HG02588 (cell line): Measurements from ENCODE around the gene TIGD2.

ENCODE experiments used
- ATAC-seq: cut with Tn5 transposase; IDR thresholded peaks from one replicate; pipeline ENCODE4 v1.9.1; 2021; ENCODE audit warnings: mild to moderate bottlenecking, moderate library complexity; ENCODE audit not compliant: unreplicated experiment

Gene TIGD2

DNA sequence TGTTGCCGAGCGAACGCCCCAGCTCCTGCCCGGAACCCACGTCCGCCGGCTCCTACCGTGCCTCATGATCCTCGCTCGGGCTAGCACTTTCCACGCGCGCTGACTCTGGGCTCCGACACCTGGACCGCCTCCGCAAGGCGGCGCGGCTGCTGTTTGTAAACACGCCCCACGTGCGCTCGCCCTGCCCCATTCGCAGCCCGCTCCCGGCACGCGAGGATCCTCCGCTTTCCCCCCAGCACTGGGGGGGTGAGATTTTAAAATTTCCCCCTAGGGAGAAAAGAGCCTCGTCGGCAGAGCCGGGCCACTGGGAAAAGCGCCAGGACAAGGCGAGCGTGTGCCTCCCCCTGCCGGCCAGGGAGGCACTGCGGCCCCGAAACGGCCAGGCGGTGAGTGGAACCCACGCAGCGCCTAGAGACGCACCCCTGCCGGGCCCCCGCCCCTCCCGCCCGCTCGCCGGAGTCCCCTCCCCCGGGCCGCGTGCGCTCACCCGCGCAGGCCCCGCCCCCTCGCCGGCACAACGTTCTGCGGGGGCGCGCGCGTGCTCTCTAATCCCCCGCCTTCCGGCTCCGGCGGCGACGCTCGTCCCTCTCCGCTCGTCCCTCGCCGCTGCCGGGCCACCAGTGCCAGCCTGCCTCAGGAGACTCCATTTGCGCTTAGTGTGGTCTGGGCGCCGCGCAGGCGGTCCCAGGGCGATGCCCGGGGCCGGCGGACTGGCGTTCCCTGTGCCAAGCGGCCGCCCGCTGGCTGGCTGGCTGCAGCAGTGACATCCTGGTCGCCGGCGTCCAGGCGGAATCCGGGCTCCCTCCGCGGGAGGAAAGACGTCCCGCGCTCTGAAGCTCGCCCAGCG, at the start of gene TIGD2:
TIGD2 (plus strand) TSS at position 548 of the 847 bp plus-strand sequence. CDS start 1,442 bp downstream, outside the sequence.
- peak; percentile 92 for ATAC-seq

DNA sequence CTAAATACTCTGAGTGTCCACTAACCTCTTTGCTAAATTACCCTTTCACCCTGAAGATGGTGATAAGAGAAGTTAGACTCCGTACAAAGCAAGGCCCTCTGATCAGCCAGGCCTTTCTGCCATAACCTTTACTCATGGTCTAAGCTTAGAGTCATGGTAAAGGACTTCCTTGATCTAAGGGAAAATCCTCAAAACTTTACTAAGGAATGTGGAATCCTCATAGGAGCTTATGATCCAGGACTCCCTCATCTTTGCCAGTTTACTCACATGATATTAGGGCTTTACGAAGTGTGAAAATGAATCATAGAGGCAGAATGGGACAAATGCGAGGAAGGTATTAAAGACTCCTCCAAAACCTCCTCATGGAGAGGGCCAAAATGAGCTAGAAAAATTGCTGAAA, 46.5 kb upstream of the TIGD2 start:
- no peak for ATAC-seq

DNA sequence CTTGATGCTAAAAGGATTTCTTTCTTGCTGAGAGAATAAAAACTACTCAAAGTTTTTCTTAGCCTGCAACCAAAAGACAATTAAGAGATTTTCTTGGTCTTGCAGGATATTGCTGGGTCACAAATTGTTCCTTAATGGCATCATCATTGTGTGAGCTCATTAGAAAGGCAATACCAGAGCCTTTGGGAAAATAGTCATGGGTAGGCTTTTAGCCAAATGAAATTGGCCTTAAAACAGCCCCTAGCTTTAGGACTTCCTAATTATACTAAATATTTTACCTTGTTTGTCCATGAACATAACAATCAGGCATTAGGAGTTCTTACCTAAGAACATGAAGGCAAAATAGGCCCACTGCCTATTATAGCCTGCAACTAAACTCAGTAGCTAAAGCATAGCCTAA, 43.9 kb upstream of the TIGD2 start:
- ATAC-seq = no peak

DNA sequence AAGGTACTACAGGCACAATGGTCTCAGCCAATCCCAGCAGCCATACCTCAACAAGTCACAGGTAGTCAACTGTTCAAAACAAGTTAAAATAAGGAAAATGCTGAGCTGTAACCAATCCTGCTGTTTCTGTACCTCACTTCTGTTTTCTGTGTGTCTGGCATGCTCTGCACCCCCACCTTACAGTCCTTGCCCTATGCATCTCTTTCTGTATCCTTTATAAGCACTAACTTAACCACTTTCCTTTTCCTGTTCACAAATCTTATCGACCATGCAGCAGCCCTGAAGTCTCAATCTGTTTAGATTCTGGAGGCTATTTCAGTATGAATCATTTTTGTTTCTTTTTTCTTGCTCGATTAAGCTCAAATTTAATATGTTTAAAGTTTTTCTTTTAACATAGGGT, 41.9 kb upstream of the TIGD2 start:
- ATAC-seq = peak; percentile 43

DNA sequence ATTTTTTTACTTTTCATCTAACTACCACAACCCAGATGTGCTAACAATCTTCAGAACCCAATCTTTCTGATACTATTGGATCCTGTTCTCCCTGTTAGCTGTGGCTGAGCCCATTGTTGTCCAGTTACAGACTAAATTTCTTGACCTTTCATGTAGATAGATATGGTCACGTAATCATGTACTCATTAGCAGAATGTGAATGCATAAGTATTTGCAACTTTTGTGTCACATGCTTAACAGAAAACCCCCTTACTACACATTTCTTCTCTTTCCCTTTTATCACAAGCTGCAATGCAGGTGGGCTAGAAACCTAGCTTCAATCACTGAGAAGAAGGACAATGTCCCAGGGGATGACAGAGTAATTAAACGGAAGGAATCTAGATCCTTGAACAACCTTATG, 41.3 kb upstream of the TIGD2 start:
- peak; percentile 53 for ATAC-seq

DNA sequence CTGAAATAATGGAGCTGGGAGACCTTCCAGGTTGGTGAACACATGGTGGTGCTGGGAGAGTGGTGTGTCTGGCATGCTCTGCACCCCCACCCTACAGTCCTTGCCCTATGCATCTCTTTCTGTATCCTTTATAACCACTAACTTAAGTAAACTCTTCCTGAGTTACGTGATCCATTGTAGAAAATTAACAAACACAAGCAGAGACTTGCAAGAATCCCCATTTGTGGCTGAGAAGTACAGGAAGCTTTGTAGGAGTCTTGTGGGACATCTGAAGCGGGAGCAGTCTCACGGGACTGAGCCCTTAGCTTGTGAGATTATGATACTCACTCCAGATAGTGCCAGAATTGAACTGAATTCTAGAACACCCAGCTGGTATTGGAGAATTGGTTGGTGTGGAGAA, 40.0 kb upstream of the TIGD2 start:
- no peak for ATAC-seq

DNA sequence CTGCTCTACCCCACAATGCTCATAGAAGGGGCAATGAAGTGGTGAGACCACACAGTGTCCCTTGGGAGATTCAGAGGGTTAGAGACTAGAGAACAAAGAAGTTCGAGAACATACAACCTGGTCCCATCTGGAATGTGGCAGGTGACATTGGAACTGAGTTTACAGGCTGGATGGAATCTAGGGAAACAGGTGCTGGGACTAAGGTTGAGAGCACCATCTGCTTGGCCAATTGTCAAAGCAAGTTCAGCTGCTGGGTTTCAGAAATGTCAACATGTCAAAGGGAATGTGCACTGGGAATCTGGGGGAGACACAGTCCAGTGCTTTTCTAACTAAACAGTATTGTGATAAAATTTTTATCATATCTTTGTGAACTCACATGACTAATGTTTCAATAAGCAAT, 38.4 kb upstream of the TIGD2 start:
- no peak for ATAC-seq

DNA sequence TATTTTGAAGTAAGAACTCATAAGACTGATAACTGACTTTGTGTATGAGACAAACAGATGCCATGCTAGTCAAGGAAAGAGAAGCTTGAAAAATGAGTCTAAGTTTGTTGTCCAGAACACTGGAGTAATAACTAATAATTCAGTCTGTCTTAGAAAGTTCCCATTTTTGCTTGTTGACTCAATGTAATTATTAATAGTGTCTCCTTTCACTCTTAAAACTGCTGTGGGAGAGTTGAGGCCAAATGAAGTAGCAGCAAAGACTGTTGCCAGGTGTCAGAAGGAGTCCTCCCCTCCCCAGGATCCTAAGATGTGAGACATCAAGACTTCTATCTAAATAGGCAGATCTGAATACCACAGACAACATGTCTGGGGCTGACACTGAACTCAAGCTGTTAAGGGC, 33.6 kb upstream of the TIGD2 start:
- ATAC-seq = no peak

DNA sequence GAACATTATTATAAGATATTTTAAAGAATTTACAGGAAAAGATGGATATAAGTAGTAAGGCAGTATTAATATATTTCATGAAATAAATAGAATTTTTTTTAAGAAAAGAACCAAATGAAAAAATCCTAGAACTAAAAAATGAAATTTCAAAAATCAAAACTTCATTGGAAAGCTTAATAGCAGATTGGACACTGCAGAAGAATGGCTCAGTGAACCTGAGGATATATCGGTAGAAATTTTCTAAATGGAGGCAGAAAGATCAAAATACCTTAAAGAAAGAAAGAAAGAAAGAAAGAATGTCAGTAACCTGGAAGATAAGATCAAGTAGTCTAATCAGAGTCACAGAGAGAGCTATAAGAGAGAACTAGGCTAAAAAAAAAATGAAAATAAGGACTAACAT, 33.0 kb upstream of the TIGD2 start:
- no peak for ATAC-seq

DNA sequence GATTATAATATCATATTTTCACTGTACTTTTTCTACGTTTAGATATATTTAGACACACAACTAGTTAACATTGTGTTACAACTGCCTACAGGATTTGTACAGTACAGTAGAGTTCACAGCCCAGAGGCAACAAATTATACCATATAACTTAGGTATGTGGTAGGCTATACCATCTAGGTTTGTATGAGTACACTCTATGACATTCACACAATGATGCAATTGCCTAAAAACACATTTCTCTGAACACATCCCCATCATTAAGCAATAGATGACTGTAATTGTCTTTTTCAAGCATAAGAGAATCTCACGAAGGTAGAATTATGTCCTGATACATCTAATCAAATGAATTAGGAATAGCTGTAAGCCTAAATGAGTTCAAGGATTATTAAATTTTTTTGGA, 12.3 kb upstream of the TIGD2 start:
- ATAC-seq = no peak

DNA sequence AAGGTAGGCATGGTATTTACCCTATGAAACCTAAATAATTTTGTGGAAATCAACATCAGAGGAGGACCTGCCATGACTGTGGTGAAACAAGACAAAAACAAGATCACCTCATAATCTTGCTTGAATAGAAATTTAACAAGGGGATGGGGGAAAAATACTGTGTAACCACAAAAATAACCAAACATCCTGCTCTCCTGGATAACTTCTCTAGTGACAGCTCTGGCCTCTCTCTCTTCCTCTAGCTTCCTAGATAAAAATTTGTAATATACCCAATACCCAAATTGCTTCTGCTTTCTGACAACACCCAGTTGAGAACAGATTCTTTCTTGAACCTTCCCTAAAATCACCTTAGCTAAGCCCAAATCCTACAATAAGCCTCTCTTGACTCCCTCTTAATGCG, 11.9 kb upstream of the TIGD2 start:
- no peak for ATAC-seq

DNA sequence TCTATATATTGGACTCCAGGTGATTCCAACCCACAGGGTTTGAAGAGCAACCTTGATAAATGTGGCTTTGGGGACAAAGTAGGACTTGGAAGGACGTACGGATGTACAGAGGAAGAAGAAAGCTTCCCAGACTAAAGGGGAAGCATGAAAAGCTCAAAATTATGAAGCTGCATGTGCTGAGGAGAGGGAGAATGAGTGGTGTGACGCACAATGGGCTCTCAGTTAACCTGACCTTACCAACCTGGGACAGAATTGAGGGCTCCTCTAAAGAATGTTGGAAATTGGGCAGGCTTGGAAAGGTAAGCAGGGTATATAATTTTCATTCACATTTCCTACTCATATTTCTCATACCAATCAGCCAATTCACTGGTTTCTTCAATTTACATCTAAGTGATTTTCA, 10.5 kb upstream of the TIGD2 start:
- ATAC-seq = peak; percentile 7

DNA sequence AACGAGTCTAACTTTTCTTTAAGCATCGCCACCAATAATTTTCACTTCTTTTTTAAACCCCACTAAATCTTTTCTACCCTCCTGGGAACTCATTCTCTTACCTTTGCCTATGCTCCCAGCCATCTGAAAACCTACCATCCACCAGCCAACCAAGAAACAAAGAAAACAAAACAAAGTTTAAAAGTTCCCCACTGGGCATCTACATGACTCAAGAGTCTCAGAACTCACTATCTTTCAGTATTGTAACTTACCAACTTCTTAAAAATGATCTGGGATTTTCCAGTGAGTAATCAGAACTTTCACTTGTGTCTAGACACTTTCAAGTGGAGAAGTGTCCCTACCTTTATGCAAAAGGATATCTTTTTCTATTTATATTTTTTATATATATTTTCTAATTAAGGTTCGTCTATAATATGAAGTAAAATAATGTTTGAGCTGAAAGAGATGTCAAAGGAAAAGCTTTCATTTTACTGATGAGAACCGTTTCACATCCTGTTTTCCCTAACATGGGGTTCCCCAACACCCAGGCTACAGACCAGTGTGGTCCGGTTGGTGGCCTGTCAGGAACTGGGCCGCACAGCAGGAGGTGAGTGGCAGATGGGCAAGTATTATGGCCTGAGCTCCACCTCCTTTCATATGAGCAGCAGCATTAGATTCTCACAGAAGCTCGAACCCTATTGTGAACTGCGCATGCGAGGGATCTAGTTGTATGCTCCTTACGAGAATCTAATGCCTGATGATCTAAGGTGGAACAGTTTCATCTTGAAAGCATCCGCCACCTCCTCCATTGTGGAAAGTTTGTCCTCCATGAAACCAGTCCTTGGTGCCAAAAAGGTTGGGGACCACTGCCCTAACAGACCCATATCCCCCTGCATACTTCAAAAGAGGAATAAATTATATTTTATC, 9.8 kb upstream of the TIGD2 start:
- ATAC-seq = peak; percentile 97

DNA sequence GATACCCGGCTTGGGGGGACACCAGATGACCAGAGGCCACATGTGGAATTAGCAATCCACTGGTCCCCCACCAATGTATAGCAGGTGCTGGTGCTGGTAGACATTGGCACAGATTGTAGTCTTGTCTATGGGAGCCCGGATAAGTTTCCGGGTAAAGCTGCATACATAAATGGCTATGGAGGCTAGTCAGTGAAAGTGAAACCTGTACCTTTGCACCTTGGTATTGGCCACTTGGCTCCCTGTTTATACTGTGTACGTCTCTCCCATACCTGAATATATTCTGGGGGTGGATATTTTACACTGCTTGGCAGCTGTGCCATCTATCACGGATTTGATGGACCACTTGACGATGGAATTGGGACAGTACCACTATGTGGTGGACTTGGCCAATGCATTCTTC, 5.6 kb upstream of the TIGD2 start:
- ATAC-seq = no peak

DNA sequence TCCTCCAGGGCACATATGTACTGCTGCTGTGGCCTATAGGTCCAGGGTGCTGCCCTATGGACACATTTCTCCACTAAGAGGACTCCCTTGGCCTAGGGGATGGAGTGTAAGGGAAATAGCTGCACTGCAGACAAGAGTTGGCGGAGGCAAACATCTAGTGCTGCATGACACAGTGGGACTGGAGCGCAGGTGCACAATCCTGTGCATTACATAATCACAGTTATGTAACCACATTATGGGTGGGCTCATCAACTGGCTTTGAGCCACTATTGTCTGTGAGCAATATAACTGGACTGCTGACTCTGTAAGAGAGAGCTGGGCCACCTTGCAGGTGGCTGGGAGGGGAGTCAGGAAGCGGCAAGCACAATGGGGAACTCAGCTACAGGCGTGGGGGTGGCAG, 3.2 kb upstream of the TIGD2 start:
- ATAC-seq = no peak

DNA sequence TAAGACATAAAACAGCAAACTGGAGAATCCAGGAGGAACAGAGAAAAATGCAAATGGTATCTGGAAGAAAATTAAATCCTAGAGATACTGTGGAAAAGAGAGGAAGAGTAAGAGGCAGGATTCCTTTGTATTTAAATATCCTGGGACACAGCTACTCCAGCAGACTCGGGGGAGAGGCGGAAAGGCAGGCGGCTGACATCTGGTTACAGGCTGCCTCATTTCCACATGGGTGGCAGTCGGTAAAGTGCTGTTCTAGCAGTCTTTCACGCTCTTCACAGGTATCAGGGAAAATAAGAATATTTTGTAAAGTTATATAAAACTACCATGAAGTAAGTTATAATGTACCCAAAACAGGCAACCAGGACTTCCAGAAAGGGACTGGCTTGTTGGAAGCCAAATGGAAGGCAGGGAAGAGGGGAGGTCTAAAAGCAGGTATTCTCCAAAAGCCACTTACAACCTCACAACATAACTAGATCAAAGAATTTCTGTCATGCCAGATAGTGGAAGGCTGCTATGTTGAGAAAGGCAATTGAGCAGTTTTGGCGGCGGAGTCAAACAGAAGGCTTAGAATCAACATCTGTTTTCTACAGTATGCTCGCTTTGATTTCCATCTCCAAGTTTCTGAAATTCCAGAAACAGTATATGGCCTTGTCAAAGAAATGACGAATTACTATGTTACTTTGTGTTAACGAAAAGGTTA, 1.3 kb upstream of the TIGD2 start:
- no peak for ATAC-seq

DNA sequence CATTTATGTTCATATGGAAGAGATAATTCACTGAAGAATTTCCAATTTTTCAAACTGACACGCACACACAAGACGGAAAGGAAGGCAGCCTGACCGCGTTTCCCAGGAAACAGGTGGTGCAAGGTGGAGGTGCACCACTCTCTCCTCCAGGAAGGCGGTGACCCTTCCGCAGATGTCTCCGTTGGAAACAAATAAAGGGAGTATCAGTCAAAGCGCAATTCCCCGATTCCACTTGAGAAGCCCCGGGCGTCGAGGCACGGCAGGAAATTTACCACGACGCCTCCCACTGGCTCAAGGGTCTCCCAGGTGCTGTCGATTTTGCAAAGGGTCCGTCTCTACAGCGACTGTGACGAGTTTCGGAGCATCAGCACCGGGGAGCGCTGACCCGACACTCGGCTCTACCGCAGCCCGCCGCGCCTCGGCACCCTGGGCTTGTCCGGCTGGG, 770 bp upstream of the TIGD2 start:
- no peak for ATAC-seq

DNA sequence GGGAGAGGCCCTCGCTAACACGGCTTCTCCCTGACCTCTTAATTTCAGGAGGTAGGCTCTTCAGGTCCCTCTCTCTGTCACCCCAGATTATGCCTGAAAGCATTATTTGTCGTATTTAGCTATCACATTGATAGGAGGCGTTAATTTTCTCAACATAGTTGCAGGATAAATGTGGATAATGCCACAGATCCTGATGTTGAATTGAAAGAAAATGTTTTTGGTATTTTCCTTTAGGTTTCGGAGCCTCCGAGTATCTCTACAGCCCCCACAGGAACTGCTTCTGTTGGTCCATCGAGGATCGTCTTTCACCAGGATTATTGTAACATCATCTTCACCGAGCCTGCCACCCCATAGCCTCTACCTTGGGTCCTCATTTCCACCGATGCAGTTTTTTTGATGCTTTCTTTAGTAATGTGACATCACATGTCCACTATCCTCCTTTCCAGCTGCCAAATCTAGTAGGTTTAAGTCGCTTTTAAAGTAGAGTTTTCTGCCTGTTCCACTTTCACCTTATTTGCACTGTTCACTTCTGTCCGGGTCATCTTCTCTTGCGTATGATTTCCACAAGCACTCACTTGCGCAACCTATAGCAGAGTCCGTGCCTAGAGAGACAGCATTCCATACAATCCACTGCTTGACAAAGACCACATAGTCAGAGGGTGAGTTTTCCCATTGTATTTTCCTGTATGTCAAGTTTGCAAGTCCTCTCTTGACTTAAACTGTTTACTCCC, 665 bp downstream of the TIGD2 start:
- ATAC-seq = no peak

DNA sequence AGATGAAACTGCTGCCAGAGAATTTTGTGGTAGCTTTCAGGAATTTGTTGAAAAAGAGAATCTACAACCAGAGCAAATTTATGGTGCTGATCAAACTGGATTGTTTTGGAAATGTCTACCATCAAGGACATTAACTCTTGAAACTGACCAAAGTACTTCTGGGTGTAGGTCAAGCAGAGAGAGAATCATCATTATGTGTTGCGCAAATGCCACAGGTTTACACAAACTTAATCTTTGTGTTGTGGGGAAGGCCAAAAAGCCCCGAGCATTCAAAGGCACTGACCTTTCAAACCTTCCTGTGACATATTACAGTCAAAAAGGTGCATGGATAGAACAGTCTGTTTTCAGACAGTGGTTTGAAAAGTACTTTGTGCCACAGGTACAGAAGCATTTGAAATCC, 2.1 kb downstream of the TIGD2 start:
- ATAC-seq = no peak

DNA sequence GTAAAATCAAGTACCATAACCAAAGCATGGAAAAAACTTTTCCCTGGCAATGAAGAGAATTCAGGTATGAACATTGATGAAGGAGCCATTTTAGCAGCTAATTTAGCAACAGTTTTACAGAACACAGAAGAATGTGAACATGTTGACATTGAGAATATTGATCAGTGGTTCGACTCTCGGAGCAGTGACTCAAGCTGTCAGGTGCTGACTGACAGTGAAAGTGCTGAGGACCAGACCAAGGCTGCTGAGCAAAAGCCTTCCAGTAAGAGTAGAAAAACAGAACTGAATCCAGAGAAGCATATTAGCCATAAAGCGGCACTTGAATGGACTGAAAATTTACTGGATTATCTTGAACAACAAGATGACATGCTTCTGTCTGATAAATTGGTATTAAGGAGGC, 2.8 kb downstream of the TIGD2 start:
- ATAC-seq = peak; percentile 29

DNA sequence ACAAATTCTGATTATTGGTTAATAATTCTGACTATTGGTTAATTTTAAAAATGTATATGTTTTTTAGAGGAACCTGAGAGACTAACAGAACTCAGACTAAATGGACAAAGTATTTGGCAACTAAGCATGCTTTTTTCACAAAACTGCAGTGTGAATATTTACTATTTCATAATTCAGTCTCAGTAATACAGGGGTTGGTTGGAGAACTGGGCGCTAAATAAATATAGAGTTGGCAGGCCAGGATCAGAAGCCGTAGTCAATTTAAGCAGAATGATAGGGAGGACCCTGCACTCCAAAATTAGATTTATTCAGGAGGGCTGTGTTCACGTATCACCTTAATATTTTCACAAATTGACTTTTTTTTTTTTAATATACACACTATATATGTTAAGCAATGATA, 5.8 kb downstream of the TIGD2 start:
- ATAC-seq = no peak
